ENCODE results near the gene OR2F2.

OR2F2 gene

GRCh38 chr7:143914938-143915652, 19.9 kb upstream of the OR2F2 start:
- DNase-seq = no peak

- DNase-seq = no peak
These were observed 10.2 kb upstream of the OR2F2 start for GRCh38 chr7:143924851-143925250.

DNA sequence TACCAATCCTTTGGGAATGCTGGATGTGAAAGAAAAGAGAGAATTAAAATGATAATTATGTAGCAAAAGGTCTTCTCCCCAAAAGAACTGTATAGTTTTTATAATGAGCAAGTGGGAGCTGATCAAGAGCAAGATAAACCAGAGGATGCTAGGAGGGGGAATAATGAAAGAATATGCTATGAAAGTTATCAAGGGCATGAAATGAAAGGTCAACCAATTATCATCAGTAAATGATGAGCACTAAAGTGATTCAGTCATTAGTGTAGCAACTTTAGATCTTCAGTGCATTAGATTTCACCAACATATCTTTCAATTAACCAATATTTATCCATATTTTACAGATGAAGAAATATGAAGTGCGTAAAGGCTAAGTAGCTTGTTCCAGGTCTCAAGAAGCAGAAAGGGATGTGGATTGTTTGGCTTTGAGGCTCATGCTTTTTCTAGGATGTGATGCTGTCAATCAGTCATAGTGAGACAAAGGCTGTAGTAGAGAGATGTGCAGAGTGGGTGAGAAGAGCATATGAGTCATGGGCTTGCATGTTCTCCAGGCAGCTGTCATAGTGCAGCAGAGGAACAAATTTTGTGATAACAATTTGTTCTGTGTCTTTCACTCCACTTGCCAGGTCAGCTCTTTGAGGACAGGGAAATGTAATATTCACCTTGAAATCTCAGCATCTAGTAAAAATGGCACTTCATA, 5.7 kb upstream of the OR2F2 start:
- DNase-seq = no peak

DNA sequence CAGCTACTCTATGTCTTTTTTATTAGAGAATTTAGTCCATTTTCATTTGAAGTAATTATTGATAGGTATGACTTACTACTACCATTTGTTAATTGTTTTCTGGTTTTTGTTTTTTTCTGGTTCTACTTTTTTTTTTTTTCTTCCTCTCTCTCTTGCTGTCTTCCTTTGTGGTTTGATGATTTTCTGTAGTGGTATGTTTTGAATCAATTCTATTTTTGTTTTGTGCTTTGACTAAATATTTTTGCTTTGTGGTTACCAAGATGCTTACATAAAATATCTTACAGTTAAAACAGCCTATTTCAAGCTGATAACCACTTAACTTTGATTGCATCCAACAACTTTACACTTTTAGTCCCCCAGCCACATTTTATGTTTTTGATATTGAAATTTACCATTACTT, 3.3 kb upstream of the OR2F2 start:
- DNase-seq = no peak

- DNase-seq = no peak
These were observed 1.3 kb downstream of the OR2F2 start for GRCh38 chr7:143936087-143937009.

- DNase-seq = no peak
These were observed 3.6 kb downstream of the OR2F2 start for GRCh38 chr7:143938379-143939243.

- no peak for DNase-seq
These were observed 10.4 kb downstream of the OR2F2 start for GRCh38 chr7:143945423-143945822.

- no peak for DNase-seq
These were observed 12.1 kb downstream of the OR2F2 start for GRCh38 chr7:143947111-143947510.

DNA sequence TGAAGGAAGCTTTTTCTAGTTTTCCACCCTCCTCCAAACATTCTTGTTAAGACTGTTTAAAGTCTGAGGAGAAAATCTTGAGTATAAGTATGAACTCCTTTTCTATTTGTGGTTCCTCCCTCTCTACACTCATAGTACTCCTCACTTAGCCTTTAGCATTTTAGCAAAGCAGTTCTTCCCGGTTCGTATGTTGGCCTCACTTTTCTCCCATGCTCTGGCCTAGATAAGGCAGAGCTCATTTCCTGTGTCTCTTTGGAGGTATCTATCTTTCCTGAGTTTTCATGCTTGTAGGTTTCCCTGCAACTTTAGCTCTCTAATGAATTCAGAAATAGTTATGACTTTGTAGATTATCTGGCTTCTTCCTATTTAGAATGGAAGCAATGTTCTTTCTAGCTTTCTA, 13.7 kb downstream of the OR2F2 start:
- no peak for DNase-seq

DNA sequence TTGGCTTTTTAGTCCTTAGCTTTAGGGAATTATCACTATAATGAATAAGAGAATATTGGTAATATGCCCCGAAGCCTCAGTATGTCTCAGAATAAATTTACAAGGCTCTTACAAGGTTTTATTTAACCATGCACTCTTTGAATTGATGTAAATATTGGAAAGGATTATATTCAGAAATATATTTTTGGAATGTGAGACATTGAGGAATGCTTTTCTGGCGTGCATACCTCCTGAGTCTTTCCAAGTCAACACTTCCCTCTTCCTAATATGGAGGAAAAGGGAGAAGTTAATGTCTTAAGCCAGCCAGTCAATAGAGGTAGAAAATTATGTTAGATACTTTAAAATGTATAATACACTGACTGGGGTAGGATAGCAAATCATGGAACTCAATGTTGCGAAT, 18.4 kb downstream of the OR2F2 start:
- no peak for DNase-seq

DNA sequence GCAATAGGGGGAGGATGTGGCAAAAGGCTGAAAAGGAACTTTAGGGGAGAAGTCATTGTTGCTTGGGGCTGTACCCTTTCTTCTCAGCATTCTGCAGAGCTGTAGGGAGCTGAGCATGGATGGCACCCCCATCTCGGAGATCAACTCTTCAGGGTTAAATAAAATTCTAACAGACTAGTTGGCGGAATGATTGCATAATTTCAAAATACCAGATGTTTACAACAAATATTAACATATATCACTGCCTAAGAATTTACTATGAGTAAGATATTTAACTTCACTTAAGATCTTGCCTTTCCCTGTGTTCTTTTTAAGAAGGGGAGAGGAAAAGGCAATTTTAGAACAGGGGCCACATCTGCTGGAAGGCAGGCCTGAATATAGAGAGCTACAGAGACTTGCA, 19.1 kb downstream of the OR2F2 start:
- no peak for DNase-seq

- no peak for DNase-seq
These were observed 19.5 kb downstream of the OR2F2 start, which contains the start of gene OR2F1 for GRCh38 chr7:143954544-143954943. OR2F1 (plus strand) TSS chr7:143954844; CDS start chr7:143959971, 5,127 bp downstream.

GRCh38 chr7:143958781-143959180, 23.7 kb downstream of the OR2F2 start:
- no peak for DNase-seq

GRCh38 chr7:143960813-143961610, 26.0 kb downstream of the OR2F2 start:
- no peak for DNase-seq

DNA sequence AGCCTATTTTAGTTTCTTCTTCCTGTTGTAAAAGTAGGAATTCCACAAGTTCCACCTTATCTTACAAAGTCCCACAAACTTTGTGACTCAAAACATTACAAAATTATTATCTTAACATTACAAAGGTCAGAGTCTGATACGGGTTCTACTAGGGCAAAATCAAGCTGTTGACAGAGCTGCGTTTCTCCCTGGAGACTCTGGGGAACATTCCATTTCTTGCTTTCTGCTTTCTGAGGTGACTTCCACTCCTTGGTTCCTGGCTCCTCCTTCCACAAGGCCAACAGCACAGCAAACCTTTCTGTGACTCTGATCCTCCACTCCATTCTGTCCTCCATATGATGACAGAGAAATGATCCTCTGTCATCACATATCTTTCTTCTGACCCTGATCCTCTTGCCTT, 30.2 kb downstream of the OR2F2 start:
- no peak for DNase-seq

DNA sequence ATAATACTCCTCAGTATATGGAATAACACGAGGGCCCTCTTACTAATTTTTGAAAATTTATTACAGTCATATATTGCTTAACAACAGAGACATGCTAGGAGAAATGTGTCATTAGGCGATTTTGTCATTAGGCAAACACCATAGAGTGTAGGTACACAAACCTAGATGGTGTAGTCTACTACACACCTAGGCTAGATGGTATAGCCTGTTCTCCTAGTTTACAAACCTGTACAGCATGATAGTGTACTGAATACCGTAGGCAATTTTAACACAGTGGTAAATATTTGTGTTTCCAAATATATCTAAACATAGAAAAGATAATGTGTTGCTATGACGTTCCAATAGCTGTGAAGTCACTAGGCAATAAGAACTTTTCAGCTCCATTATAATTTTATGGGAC, 32.4 kb downstream of the OR2F2 start:
- DNase-seq = no peak

- no peak for DNase-seq
These were observed 38.9 kb downstream of the OR2F2 start for GRCh38 chr7:143973870-143974416.

GRCh38 chr7:143974459-143974858, 39.4 kb downstream of the OR2F2 start:
- DNase-seq = no peak

GRCh38 chr7:143975617-143976016, 40.6 kb downstream of the OR2F2 start:
- DNase-seq = no peak

GRCh38 chr7:143978585-143978984, 43.6 kb downstream of the OR2F2 start:
- DNase-seq = no peak

DNA sequence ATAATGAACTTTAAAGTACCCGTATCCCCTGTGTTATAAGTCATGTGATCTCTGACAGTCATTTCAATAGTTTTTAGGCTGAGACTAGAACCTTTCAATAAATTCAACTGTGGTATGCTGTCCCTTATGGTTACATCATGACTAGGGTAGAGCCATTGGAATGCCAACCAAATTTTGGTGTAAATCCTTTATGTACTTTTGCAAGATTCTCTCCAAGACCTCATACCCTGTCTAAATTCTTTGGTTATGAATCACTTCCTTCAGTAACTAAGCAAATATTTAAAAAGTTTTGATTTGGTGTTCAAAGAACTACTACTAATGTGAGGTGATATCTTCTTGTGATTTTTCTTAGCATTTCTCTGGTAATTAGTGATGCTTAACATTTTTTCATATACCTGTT, 44.3 kb downstream of the OR2F2 start:
- no peak for DNase-seq
